Smooth muscle cell (in vitro differentiated cells): ENCODE results near the gene MZB1. TPM values are rescaled to one million over a fixed set of nuclear protein-coding genes. Genes with fewer than 3 reads are reported as not detected.
A peak's percentile ranks its signal among the peaks of the same experiment; 100 is the strongest.

Experiments used
- DNase-seq: peaks from one replicate; lab custom pipeline; 2025; ENCODE audit not compliant: unreplicated experiment; lab: John Stamatoyannopoulos, UW
- H2AFZ ChIP-seq: fragments of 200-600 bp; sonication (generic); 2 replicates; pipeline ENCODE4 v1.6.0; 2016; ENCODE audit warnings: antibody characterized with exemption, low read depth, mild to moderate bottlenecking
- H3F3A ChIP-seq: fragments of 200-600 bp; sonication (generic); 2 replicates; pipeline ENCODE4 v1.6.0; 2017; ENCODE audit warnings: antibody characterized with exemption, low read depth
- H3K27ac ChIP-seq: fragments of 200-600 bp; sonication (generic); 2 replicates; pipeline ENCODE4 v1.5.1; 2016; ENCODE audit warnings: low read depth, mild to moderate bottlenecking
- H3K27me3 ChIP-seq: fragments of 200-600 bp; sonication (generic); 2 replicates; pipeline ENCODE4 v1.6.1; 2016; ENCODE audit warnings: low read depth, mild to moderate bottlenecking
- H3K36me3 ChIP-seq: fragments of 200-600 bp; sonication (generic); 2 replicates; pipeline ENCODE4 v1.5.1; 2016; ENCODE audit warnings: low read depth
- H3K4me1 ChIP-seq: fragments of 200-600 bp; sonication (generic); 2 replicates; pipeline ENCODE4 v1.5.1; 2016; ENCODE audit warnings: low read depth
- H3K4me2 ChIP-seq: fragments of 200-600 bp; sonication (generic); 2 replicates; pipeline ENCODE4 v1.6.0; 2016; ENCODE audit warnings: mild to moderate bottlenecking
- H3K4me3 ChIP-seq: fragments of 200-600 bp; sonication (generic); 2 replicates; pipeline ENCODE4 v1.5.1; 2016; ENCODE audit warnings: mild to moderate bottlenecking
- H3K79me2 ChIP-seq: fragments of 200-600 bp; sonication (generic); 2 replicates; pipeline ENCODE4 v1.6.0; 2016; ENCODE audit warnings: low read depth, mild to moderate bottlenecking
- H3K9ac ChIP-seq: fragments of 200-600 bp; sonication (generic); 2 replicates; pipeline ENCODE4 v1.6.0; 2016; ENCODE audit warnings: low read depth
- H3K9me3 ChIP-seq: fragments of 200-600 bp; sonication (generic); replicated peaks from 2 replicates; pipeline ENCODE4 v1.5.1; 2016; ENCODE audit warnings: low read depth
- H4K20me1 ChIP-seq: fragments of 200-600 bp; sonication (generic); 2 replicates; pipeline ENCODE4 v1.6.0; 2016; ENCODE audit warnings: low read depth
- WGBS: methylation state at CpG from one replicate; pipeline ENCODE4 v1.1.7; 2016; ENCODE audit warnings: low lambda C conversion rate; 5-methylcytosine and 5-hydroxymethylcytosine counted together
- polyA plus RNA-seq: library from polyadenylated mRNA; unstranded; fragments of >200 nt; fragmentation: Nextera tagmentation; extraction: Ambion mirVana; gene quantifications from 2 replicates; pipeline ENCODE4 v1.2.1, GENCODE V29; 2016
- total RNA-seq: library from RNA; depleted of rRNA; stranded (reverse); fragments of >200 nt; gene quantifications from 2 replicates; pipeline ENCODE4 v1.2.3, GENCODE V29; 2014
- TF ChIP-seq, protein P1 (sequence below): fragments of 200-600 bp; sonication (generic); IDR thresholded peaks from 2 replicates; pipeline ENCODE4 v1.5.1; 2017; ENCODE audit warnings: borderline replicate concordance, mild to moderate bottlenecking, antibody characterized with exemption; ENCODE audit not compliant: insufficient read depth, poor library complexity, severe bottlenecking

MZB1 gene
- total and polyA plus RNA-seq, 2 experiments from 2014 or later: 0.19 TPM; not detected in 1

DNA sequence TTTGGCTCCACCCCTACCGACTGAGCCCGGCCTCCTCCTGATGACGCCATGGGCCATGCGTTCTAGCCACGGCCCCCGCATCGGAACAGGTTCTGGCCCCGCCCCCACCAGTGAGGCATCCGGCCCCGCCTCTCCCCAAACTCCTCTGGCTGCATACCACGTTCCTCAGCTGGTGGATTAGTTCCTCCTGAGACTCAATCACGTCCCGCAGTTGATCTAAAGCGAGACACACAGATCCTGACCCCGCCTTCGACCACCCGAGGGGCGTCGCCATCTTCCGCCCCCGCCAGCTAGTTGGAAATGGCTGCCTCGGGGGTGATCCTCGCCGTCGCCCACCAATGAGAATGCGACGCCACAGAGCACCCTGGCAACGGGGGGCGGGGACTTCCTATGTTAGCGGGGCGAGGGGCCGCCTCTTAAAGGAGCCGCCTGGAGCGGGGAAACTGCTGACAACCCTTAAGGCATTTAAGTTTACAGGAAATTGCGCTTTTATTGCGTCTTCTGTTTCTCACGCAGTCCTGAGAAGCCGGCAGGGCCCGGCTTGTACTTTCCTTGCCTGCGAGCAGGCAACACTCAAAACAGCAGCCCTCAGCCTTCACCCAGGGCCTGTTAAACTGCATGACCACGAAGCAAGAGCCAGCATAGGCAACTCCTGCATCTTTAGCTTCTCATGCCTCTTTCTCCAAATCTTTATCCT is 14.2 kb upstream of the MZB1 start, which contains the start of gene SPATA24:
Gene SPATA24 (minus strand): TSS at position 303 of the 697 bp plus-strand sequence. CDS start 29 bp downstream, at position 274.
- Histone ChIP-seq H3K79me2 (no peaks in the 10 kb centered on the region), H3F3A (peaks cover 4% of the 10 kb centered on the region), H3K36me3 (no peaks in the 10 kb centered on the region), H2AFZ (peak within 1 kb of the TSS; percentile 80), H3K9me3 (no peaks in the 10 kb centered on the region), H3K4me3 (peak within 1 kb of the TSS; percentile 50), H3K4me2 (peak within 1 kb of the TSS; percentile 90), H3K27me3 (no peaks in the 10 kb centered on the region), H4K20me1 (no peaks in the 10 kb centered on the region), H3K27ac (peak within 1 kb of the TSS; percentile 92), H3K9ac (peak within 1 kb of the TSS; percentile 73), H3K4me1 (peaks cover 8% of the 10 kb centered on the region)
- peak; percentile 100 for DNase-seq
- under 1% methylated on average over 41 of the region's 41 CpGs for WGBS
- TF ChIP-seq, protein P1, sequence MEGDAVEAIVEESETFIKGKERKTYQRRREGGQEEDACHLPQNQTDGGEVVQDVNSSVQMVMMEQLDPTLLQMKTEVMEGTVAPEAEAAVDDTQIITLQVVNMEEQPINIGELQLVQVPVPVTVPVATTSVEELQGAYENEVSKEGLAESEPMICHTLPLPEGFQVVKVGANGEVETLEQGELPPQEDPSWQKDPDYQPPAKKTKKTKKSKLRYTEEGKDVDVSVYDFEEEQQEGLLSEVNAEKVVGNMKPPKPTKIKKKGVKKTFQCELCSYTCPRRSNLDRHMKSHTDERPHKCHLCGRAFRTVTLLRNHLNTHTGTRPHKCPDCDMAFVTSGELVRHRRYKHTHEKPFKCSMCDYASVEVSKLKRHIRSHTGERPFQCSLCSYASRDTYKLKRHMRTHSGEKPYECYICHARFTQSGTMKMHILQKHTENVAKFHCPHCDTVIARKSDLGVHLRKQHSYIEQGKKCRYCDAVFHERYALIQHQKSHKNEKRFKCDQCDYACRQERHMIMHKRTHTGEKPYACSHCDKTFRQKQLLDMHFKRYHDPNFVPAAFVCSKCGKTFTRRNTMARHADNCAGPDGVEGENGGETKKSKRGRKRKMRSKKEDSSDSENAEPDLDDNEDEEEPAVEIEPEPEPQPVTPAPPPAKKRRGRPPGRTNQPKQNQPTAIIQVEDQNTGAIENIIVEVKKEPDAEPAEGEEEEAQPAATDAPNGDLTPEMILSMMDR: no peak

DNA sequence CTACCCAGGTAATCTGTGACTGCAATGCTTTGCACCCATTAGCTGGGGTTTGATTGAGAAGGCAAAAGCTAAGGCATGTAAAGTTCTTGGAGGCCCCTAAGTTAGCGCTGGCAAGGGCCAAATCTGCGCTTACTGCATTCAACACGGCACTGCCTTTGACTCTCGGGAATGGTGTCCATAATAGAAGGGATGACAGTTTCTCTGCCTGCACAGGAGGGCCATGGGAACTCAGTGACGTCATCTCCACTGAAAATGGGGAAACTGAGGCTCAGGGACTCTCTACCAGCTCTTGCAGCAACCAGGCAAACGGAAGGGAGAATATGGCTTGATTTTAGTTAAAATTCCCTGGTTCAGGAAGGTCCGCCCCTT is 13.7 kb upstream of the MZB1 start:
- Histone ChIP-seq H2AFZ (peak overlapping the region; percentile 80), H3K79me2 (no peaks in the 10 kb centered on the region), H3K9me3 (no peaks in the 10 kb centered on the region), H3K9ac (peak overlapping the region; percentile 73), H3K4me1 (peaks cover 8% of the 10 kb centered on the region), H3K4me2 (peak overlapping the region; percentile 90), H3K36me3 (no peaks in the 10 kb centered on the region), H3F3A (peaks cover 4% of the 10 kb centered on the region), H3K27me3 (no peaks in the 10 kb centered on the region), H3K27ac (peak overlapping the region; percentile 92), H3K4me3 (peak overlapping the region; percentile 50), H4K20me1 (no peaks in the 10 kb centered on the region)
- WGBS: 33% methylated on average over 7 of the region's 7 CpGs
- TF ChIP-seq, protein P1: no peak
- DNase-seq: no peak

DNA sequence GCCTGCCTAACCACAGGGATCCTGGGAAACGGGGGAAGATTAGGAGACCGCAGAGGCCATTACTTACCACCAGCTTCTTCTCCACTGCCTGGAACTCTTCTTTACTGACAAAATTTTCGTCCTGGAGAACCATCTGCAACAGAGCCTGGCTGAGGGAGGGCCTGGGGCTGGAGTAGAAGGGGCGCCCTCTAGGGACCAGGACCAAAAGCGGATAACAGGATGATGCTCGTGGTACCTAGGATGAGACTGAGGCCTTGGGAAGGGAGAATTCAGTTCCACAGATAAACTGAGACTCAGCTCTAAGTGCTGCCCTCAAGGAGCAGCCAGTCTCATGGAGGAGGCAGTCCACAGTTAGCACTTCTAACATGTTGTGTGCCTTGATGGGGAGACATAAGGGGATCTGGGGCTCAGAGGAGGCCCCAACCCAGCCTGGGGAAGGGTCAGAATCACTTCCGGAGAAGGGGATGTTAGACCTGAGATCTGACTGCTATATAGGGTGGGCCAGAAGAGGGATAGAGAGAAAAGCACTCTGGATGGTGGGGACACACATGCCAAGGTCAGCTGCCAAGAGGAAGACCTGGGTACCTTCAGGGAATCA is 12.9 kb upstream of the MZB1 start:
- Histone ChIP-seq H3K27ac (peak overlapping the region; percentile 92), H3K4me2 (peak overlapping the region; percentile 90), H4K20me1 (no peaks in the 10 kb centered on the region), H3K9ac (peak overlapping the region; percentile 73), H3K27me3 (no peaks in the 10 kb centered on the region), H3K4me3 (peak overlapping the region; percentile 50), H2AFZ (no peak overlapping the region), H3K36me3 (no peaks in the 10 kb centered on the region), H3K9me3 (no peaks in the 10 kb centered on the region), H3F3A (peaks cover 4% of the 10 kb centered on the region), H3K79me2 (no peaks in the 10 kb centered on the region), H3K4me1 (peaks cover 8% of the 10 kb centered on the region)
- no peak for DNase-seq
- 80% methylated on average over 7 of the region's 7 CpGs for WGBS
- TF ChIP-seq, protein P1: peak; percentile 26

DNA sequence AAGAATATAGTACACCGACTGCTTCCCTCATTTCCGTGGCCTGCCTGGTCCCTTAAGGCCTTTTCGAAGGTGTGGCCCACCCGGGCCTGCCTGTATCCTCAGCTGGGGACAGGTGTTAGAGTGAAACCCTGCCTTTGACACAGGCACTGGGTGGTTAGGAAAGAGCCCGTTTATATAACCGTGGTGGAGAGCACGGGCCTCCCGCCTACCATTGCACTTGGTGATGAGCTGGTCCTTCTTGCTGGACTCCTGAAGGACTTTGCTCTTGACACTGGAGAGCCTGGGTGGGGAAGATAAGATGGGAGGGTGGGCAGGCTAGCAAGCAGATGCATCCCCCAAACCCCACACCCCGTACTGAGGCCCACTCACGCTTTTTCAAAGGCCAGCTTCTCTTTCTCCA is 11.8 kb upstream of the MZB1 start:
- Histone ChIP-seq H3K79me2 (no peaks in the 10 kb centered on the region), H3K36me3 (no peaks in the 10 kb centered on the region), H2AFZ (no peak overlapping the region), H3K4me2 (no peak overlapping the region), H4K20me1 (no peaks in the 10 kb centered on the region), H3K9ac (no peak overlapping the region), H3F3A (peaks cover 4% of the 10 kb centered on the region), H3K4me3 (no peak overlapping the region), H3K27me3 (no peaks in the 10 kb centered on the region), H3K27ac (no peak overlapping the region), H3K4me1 (peaks cover 8% of the 10 kb centered on the region), H3K9me3 (no peaks in the 10 kb centered on the region)
- 96% methylated on average over 10 of the region's 10 CpGs for WGBS
- DNase-seq: no peak
- TF ChIP-seq, protein P1: no peak
